ENCODE data around the gene GUCD1. TPM values are rescaled to one million over a fixed set of nuclear protein-coding genes. Genes with fewer than 3 reads are reported as not detected.

The GUCD1 gene
- 100 to 1,000 TPM; 170 to 193 TPM for total RNA-seq

GRCh38 chr22:24554313-24555164, at the start of gene GUCD1:
Gene GUCD1, minus strand, starts transcription at chr22:24555138. Its CDS starts 147 bp downstream, at chr22:24554991.

GRCh38 chr22:24602847-24603769, 48.2 kb upstream of the GUCD1 start, which contains the start of gene GGT1:
Gene GGT1, plus strand, starts transcription at chr22:24603193. Its CDS starts 7,889 bp downstream, at chr22:24611082.

GRCh38 chr22:24592851-24593558, 38.1 kb upstream of the GUCD1 start, which contains the start of gene LRRC75B:
Gene LRRC75B, minus strand, starts transcription at chr22:24593073. Its CDS starts 34 bp downstream, at chr22:24593039.

GRCh38 chr22:24555165-24556039, 464 bp upstream of the GUCD1 start, which contains the start of gene SNRPD3:
Gene SNRPD3, plus strand, starts transcription at chr22:24555999. Its CDS starts 1,676 bp downstream, at chr22:24557675.

GRCh38 chr22:24494528-24495364, 60.2 kb downstream of the GUCD1 start, which contains the start of gene UPB1:
Gene UPB1, plus strand, starts transcription at chr22:24495332. Its CDS starts 72 bp downstream, at chr22:24495404.

Other genes starting within 250 kb of the GUCD1 start
- gene ADORA2A, start 127.5 kb downstream of the GUCD1 start, total RNA-seq: under 1 TPM; 0.33 to 0.34 TPM
- not detected for gene UPB1, start 59.8 kb downstream of the GUCD1 start, total RNA-seq
- gene SNRPD3, start 861 bp upstream of the GUCD1 start, total RNA-seq: 100 to 1,000 TPM in 1 of 2 donors, 10 to 100 TPM in 1; 79.2 to 124 TPM
- 1 to 10 TPM; 4.0 to 5.2 TPM for gene LRRC75B, start 37.9 kb upstream of the GUCD1 start, total RNA-seq
- gene GGT1, start 48.1 kb upstream of the GUCD1 start, total RNA-seq: 1 to 10 TPM; 1.3 to 1.4 TPM
- not detected for gene PIWIL3, start 219.6 kb upstream of the GUCD1 start, total RNA-seq